Measurements from ENCODE around the gene PRAMEF18. TPM values are rescaled to one million over a fixed set of nuclear protein-coding genes. Genes with fewer than 3 reads are reported as not detected.
"Not testable (repeated sequence)": the region's sequence is repeated elsewhere in the genome, so short reads cannot be mapped to it uniquely, and the experiment has no call there.

PRAMEF18 gene, protein sequence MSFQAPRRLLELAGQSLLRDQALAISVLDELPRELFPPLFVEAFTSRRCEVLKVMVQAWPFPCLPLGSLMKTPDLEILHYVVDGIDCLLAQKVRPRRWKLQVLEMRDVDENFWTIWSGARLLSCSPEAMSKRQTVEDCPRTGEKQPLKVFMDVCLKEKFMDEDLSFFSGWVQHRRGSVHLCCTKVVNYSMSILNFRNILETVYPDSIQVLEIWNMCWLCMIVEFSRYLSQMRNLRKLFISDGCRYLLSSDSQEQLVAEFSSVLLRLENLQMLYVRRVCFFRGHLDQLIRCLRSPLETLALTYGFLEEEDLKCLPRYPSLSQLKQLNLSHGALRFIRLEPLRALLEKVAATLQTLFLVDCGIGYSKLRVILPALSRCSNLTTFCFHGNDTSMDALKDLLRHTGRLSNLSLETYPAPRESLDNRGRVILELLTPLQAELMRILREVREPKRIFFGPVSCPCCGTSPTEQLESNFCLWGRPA
- total RNA-seq, result not detected in 2 replicates
- polyA plus RNA-seq, result not detected in 2 replicates
- not detected in 2 replicates for polyA plus RNA-seq (2012)
- polyA minus RNA-seq (ENCODE audit: low replicate concordance), result not detected in 2 replicates

DNA sequence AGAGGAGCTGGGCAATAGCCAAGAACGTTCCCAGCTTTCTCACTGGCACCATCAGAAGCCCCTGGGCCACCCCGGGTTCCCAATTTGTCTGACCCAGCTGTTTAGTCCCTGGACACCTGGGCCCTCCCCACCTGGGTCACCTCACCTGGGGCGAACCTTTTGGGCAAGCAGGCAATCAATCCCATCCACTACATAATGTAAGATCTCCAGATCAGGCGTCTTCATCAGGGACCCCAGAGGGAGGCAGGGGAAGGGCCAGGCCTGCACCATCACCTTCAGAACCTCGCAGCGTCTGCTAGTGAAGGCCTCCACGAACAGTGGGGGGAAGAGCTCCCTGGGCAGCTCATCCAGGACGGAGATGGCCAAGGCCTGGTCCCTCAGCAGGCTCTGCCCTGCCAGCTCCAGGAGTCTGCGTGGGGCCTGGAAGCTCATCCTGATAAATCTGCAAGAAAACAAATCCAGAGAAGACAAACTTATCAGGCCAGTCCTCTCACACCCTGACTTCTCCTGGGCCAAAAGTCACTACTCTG is at the start of gene PRAMEF18:
Gene PRAMEF18 (minus strand): TSS at position 480 of the 530 bp plus-strand sequence. CDS start 48 bp downstream, at position 432.
- H3K79me2 ChIP-seq (ENCODE audit: control insufficient read depth, insufficient read depth, low read length); H3K27ac ChIP-seq (ENCODE audit: insufficient read depth, low read length); H3K27me3 ChIP-seq (ENCODE audit: control insufficient read depth, insufficient read depth, low read length); H2AFZ ChIP-seq (ENCODE audit: low read length); H3K4me2 ChIP-seq (ENCODE audit: extremely low read depth, insufficient read depth, low read length); H3K4me3 ChIP-seq (replicated peaks in 1 of 4; ENCODE audit: control extremely low read depth in 1 of 4, insufficient read depth in 1 of 4, low read depth in 3 of 4, low read length in 4 of 4); H4K20me1 ChIP-seq (ENCODE audit: control insufficient read depth, extremely low read depth, insufficient read depth, low read length); H3K36me3 ChIP-seq (ENCODE audit: control insufficient read depth, insufficient read depth, low read length); H3K4me1 ChIP-seq (ENCODE audit: control insufficient read depth, extremely low read depth, insufficient read depth, low read length); H3K9ac ChIP-seq (ENCODE audit: insufficient read depth, low read length); H3K9me3 ChIP-seq (ENCODE audit: control insufficient read depth, insufficient read depth, low read depth, low read length); DNase-seq (ENCODE audit: low read depth in 2 of 2): not testable (repeated sequence)

DNA sequence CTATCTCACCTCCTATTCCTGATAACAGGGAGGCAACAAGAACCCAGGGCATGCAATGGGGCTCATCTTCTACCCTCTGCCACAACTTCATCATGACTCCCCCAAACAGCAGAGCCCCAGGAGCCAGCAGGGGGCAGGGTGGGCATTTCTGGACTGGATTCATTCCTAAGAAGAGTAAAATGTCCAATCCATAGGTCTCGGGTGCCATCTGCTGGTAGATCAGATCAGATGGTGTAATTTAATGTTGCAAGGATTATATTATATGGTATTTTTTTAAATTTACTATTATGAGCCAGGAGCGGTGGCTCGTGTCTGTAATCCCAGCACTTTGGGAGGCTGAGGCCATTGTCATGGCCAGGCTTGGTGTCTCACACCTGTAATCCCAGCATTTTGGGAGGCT is 39.2 kb upstream of the PRAMEF18 start:
- H3K4me1 ChIP-seq (ENCODE audit: control insufficient read depth, extremely low read depth, insufficient read depth, low read length); H3K27me3 ChIP-seq (ENCODE audit: control insufficient read depth, insufficient read depth, low read length); H4K20me1 ChIP-seq (ENCODE audit: control insufficient read depth, extremely low read depth, insufficient read depth, low read length); DNase-seq (ENCODE audit: low read depth in 2 of 2); H3K9ac ChIP-seq (ENCODE audit: insufficient read depth, low read length); H3K79me2 ChIP-seq (ENCODE audit: control insufficient read depth, insufficient read depth, low read length); H3K9me3 ChIP-seq (ENCODE audit: control insufficient read depth, insufficient read depth, low read depth, low read length); H3K36me3 ChIP-seq (ENCODE audit: control insufficient read depth, insufficient read depth, low read length); H3K4me3 ChIP-seq (replicated peaks in 1 of 4; ENCODE audit: control extremely low read depth in 1 of 4, insufficient read depth in 1 of 4, low read depth in 3 of 4, low read length in 4 of 4); H3K27ac ChIP-seq (ENCODE audit: insufficient read depth, low read length); H3K4me2 ChIP-seq (ENCODE audit: extremely low read depth, insufficient read depth, low read length); H2AFZ ChIP-seq (ENCODE audit: low read length): not testable (repeated sequence)

DNA sequence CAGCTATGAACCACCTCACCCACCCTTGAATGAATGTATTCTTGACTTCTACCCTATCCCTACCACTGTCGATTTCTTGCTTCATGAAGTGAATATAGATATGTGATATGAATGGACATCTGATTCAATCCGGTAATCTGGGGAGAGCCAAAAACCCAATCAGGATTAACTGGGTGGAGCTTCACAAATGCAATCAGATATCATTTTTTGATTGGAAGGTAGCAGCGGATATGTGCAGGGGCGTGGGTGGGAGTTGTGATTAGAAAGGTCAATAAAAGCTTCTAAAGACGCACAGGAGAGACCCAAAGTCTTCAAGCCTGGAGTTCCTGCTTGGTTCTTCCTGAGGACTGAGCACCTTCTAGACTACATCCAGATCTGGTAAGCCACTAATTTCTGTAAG is 27.9 kb upstream of the PRAMEF18 start, which contains the start of gene PRAMEF5:
Gene PRAMEF5 (plus strand): TSS at position 301 of the 400 bp plus-strand sequence. CDS start 5,071 bp downstream, outside the sequence.
- H3K9ac ChIP-seq (ENCODE audit: insufficient read depth, low read length); H3K4me1 ChIP-seq (ENCODE audit: control insufficient read depth, extremely low read depth, insufficient read depth, low read length); H3K4me2 ChIP-seq (ENCODE audit: extremely low read depth, insufficient read depth, low read length); H3K4me3 ChIP-seq (replicated peaks in 1 of 4; ENCODE audit: control extremely low read depth in 1 of 4, insufficient read depth in 1 of 4, low read depth in 3 of 4, low read length in 4 of 4); H3K27me3 ChIP-seq (ENCODE audit: control insufficient read depth, insufficient read depth, low read length); H3K27ac ChIP-seq (ENCODE audit: insufficient read depth, low read length); H3K79me2 ChIP-seq (ENCODE audit: control insufficient read depth, insufficient read depth, low read length); H3K36me3 ChIP-seq (ENCODE audit: control insufficient read depth, insufficient read depth, low read length); DNase-seq (ENCODE audit: low read depth in 2 of 2); H4K20me1 ChIP-seq (ENCODE audit: control insufficient read depth, extremely low read depth, insufficient read depth, low read length); H2AFZ ChIP-seq (ENCODE audit: low read length); H3K9me3 ChIP-seq (ENCODE audit: control insufficient read depth, insufficient read depth, low read depth, low read length): not testable (repeated sequence)

DNA sequence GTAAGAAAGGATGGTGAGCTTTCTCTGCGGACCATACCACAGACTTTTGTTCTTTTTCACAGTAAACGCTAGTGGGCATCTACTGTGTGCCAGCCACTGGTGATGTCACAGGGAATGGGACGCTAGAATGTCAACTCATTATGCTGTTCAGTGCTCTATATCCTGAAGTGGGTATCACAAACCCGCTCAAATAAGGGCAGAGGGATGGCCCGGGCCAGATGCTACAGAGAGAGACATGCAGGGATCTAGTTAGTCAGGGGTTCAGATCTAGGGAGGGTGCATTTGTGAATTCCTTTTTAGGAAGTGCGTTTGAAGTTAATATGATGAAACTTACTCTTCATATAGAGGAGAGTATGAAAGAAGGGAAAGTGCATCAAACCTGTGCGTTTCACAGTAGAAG is 21.2 kb upstream of the PRAMEF18 start:
- not testable (repeated sequence) for H3K36me3 ChIP-seq (ENCODE audit: control insufficient read depth, insufficient read depth, low read length); H3K9ac ChIP-seq (ENCODE audit: insufficient read depth, low read length); H3K4me3 ChIP-seq (replicated peaks in 1 of 4; ENCODE audit: control extremely low read depth in 1 of 4, insufficient read depth in 1 of 4, low read depth in 3 of 4, low read length in 4 of 4); H3K27me3 ChIP-seq (ENCODE audit: control insufficient read depth, insufficient read depth, low read length); H3K4me2 ChIP-seq (ENCODE audit: extremely low read depth, insufficient read depth, low read length); H3K9me3 ChIP-seq (ENCODE audit: control insufficient read depth, insufficient read depth, low read depth, low read length); H2AFZ ChIP-seq (ENCODE audit: low read length); DNase-seq (ENCODE audit: low read depth in 2 of 2); H3K27ac ChIP-seq (ENCODE audit: insufficient read depth, low read length); H3K79me2 ChIP-seq (ENCODE audit: control insufficient read depth, insufficient read depth, low read length); H3K4me1 ChIP-seq (ENCODE audit: control insufficient read depth, extremely low read depth, insufficient read depth, low read length); H4K20me1 ChIP-seq (ENCODE audit: control insufficient read depth, extremely low read depth, insufficient read depth, low read length)

DNA sequence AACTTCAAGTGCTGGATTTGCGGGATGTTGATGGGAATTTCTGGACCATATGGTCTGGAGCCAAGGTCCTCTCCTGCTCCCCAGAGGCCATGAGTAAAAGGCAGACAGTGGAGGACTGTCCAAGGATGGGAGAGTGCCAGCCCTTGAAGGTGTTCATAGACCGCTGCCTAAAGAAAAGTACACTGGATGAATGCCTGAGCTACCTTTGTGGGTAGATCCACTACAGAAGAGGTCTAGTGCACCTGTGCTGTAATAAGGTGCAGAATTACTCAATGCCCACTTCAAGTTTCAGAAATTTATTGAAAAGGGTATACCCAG is 20.6 kb upstream of the PRAMEF18 start:
- not testable (repeated sequence) for H3K9me3 ChIP-seq (ENCODE audit: control insufficient read depth, insufficient read depth, low read depth, low read length); H3K4me2 ChIP-seq (ENCODE audit: extremely low read depth, insufficient read depth, low read length); H3K27me3 ChIP-seq (ENCODE audit: control insufficient read depth, insufficient read depth, low read length); H2AFZ ChIP-seq (ENCODE audit: low read length); H3K36me3 ChIP-seq (ENCODE audit: control insufficient read depth, insufficient read depth, low read length); H4K20me1 ChIP-seq (ENCODE audit: control insufficient read depth, extremely low read depth, insufficient read depth, low read length); H3K4me3 ChIP-seq (replicated peaks in 1 of 4; ENCODE audit: control extremely low read depth in 1 of 4, insufficient read depth in 1 of 4, low read depth in 3 of 4, low read length in 4 of 4); H3K9ac ChIP-seq (ENCODE audit: insufficient read depth, low read length); DNase-seq (ENCODE audit: low read depth in 2 of 2); H3K79me2 ChIP-seq (ENCODE audit: control insufficient read depth, insufficient read depth, low read length); H3K4me1 ChIP-seq (ENCODE audit: control insufficient read depth, extremely low read depth, insufficient read depth, low read length); H3K27ac ChIP-seq (ENCODE audit: insufficient read depth, low read length)

DNA sequence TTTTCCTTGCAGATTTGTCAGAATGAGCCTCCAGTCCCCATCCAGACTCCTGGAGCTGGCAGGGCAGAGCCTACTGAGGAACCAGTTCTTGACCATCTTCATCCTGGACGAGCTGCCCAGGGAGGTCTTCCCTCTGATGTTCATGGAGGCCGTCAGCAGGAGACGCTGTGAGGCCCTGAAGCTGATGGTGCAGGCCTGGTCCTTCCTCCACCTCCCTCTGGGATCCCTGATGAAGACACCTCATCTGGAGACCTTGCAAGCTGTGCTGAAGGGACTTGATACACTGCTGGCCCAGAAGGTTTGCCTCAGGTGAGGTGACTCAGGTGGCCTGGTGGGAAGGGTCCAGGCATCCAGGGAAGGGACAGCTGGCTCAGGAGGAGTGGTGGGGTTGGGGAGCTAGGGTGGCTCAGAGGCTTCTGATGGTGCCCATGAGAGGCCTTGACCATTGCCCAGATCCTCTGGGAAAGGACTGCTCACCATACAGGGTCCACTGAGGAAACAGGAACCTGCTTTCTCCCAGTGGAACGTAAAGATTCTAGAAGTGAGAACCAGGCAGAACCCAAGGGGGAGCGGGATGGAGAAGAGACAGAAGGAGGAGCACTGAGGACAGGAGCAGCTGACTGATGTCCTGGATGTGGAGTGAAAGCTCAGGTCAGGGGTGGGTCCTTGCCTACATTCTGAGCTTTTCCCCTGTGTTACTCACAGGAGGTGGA is 20.0 kb upstream of the PRAMEF18 start:
- not testable (repeated sequence) for H3K4me2 ChIP-seq (ENCODE audit: extremely low read depth, insufficient read depth, low read length); H2AFZ ChIP-seq (ENCODE audit: low read length); H3K9me3 ChIP-seq (ENCODE audit: control insufficient read depth, insufficient read depth, low read depth, low read length); H3K79me2 ChIP-seq (ENCODE audit: control insufficient read depth, insufficient read depth, low read length); H3K9ac ChIP-seq (ENCODE audit: insufficient read depth, low read length); DNase-seq (ENCODE audit: low read depth in 2 of 2); H3K4me1 ChIP-seq (ENCODE audit: control insufficient read depth, extremely low read depth, insufficient read depth, low read length); H3K27me3 ChIP-seq (ENCODE audit: control insufficient read depth, insufficient read depth, low read length); H4K20me1 ChIP-seq (ENCODE audit: control insufficient read depth, extremely low read depth, insufficient read depth, low read length); H3K27ac ChIP-seq (ENCODE audit: insufficient read depth, low read length); H3K4me3 ChIP-seq (replicated peaks in 1 of 4; ENCODE audit: control extremely low read depth in 1 of 4, insufficient read depth in 1 of 4, low read depth in 3 of 4, low read length in 4 of 4); H3K36me3 ChIP-seq (ENCODE audit: control insufficient read depth, insufficient read depth, low read length)
